Stimulated activated CD4-positive, alpha-beta T cell treated with anti-CD3 and anti-CD28 coated beads, Interleukin-2, amount 100 ng/mL, for 24 hours (primary cell): ENCODE measurements around the gene JPH3.

Experiments
- DNase-seq, 2 donors: peaks; one replicate each; pipeline ENCODE4 v3.0.0-alpha.2; 2020

The JPH3 gene

DNA sequence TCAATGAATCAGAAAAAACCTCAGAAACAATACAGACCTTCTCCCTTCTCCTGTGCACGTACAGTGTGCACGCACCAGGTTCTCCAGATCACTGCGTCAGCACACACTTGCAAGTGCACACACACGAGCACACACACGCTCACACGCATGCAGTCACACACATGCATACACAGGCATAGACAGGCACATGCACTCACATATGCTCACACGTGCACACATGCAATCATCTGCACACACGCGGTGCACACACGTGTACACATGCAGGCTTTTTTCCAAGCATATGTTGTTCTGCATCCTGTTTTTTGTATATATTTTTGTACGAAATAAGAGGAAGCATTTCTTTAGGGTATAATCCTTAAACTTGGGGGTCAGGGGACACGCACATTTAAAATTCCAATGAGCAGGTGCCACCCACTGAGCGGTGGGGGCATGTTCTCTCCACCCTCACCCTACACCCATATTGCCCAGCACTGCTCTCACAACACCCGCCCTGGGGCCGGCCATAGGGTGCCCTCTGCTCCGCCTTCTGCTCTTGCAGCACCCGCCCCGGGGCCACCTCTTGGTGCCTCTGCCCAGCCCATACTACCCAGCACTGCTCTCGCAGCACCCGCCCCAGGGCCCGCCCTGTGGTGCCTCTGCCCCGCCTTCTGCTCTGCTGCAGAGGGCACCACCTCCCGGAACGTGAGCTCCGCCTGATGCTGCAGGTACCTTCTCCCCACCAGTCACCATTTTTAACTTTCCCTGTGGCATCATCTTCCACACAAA lies 142.6 kb downstream of the JPH3 start:
- DNase-seq: no peak

DNA sequence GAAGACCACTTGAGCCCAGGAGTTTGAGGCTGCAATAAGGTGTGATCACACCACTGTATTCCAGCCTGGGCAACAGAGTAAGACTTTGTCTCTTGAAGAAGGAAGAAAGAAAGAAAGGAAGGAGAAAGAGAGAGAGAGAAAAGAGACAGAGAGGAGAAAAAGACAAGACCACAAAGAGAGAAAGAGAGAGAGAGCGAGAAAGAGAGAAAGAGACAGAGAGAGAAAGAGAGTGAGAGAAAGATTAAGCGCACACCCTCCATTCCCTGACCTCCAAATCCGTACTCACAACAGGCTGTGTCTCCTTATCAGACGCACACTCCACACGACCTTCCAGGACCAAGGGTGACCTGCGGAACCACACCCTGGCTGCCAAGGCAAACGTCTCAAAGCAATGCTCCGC lies 143.9 kb downstream of the JPH3 start:
- no peak for DNase-seq
